GM21786 (cell line): ENCODE measurements around the gene DMXL2.
"Not testable (repeated sequence)": the region's sequence is repeated elsewhere in the genome, so short reads cannot be mapped to it uniquely, and the experiment has no call there.

Experiments
- ATAC-seq: cut with Tn5 transposase; IDR thresholded peaks from one replicate; pipeline ENCODE4 v1.9.1; 2021; ENCODE audit not compliant: unreplicated experiment

Gene DMXL2

GRCh38 chr15:51622604-51623370, at the start of gene DMXL2:
Gene DMXL2 (minus strand): TSS chr15:51622771. CDS start chr15:51622545, 226 bp downstream.
- ATAC-seq, result peak; percentile 32

GRCh38 chr15:51672155-51672687, 49.6 kb upstream of the DMXL2 start:
- no peak for ATAC-seq

GRCh38 chr15:51669381-51669780, 46.8 kb upstream of the DMXL2 start:
- ATAC-seq, result no peak

- ATAC-seq, result no peak
Measured at GRCh38 chr15:51668446-51668845, 45.9 kb upstream of the DMXL2 start.

- ATAC-seq, result no peak
Measured at GRCh38 chr15:51667478-51667877, 44.9 kb upstream of the DMXL2 start.

- ATAC-seq, result no peak
Measured at GRCh38 chr15:51661072-51661471, 38.5 kb upstream of the DMXL2 start.

- no peak for ATAC-seq
Measured at GRCh38 chr15:51658664-51659063, 36.1 kb upstream of the DMXL2 start.

GRCh38 chr15:51655401-51656057, 33.0 kb upstream of the DMXL2 start:
- ATAC-seq, result not testable (repeated sequence)

GRCh38 chr15:51652084-51652668, 29.6 kb upstream of the DMXL2 start:
- ATAC-seq, result no peak

GRCh38 chr15:51649659-51650521, 27.3 kb upstream of the DMXL2 start:
- no peak for ATAC-seq

- not testable (repeated sequence) for ATAC-seq
Measured at GRCh38 chr15:51648643-51649042, 26.1 kb upstream of the DMXL2 start.

GRCh38 chr15:51648101-51648500, 25.5 kb upstream of the DMXL2 start:
- not testable (repeated sequence) for ATAC-seq

- no peak for ATAC-seq
Measured at GRCh38 chr15:51647128-51647562, 24.6 kb upstream of the DMXL2 start.

GRCh38 chr15:51642696-51643095, 20.1 kb upstream of the DMXL2 start:
- ATAC-seq, result no peak

- ATAC-seq, result no peak
Measured at GRCh38 chr15:51641490-51642130, 19.0 kb upstream of the DMXL2 start.

GRCh38 chr15:51634591-51635198, 12.1 kb upstream of the DMXL2 start:
- ATAC-seq, result no peak

GRCh38 chr15:51629612-51630011, 7.0 kb upstream of the DMXL2 start:
- ATAC-seq, result no peak

- ATAC-seq, result peak; percentile 35
Measured at GRCh38 chr15:51625236-51625635, 2.7 kb upstream of the DMXL2 start.

- no peak for ATAC-seq
Measured at GRCh38 chr15:51624022-51624421, 1.5 kb upstream of the DMXL2 start.

GRCh38 chr15:51623386-51623938, 891 bp upstream of the DMXL2 start:
- ATAC-seq, result no peak
